HFFc6 (cell line): ENCODE measurements around the gene ADPRM. TPM values are rescaled to one million over a fixed set of nuclear protein-coding genes. Genes with fewer than 3 reads are reported as not detected.

ENCODE experiments used
- DNase-seq: peaks from one replicate; pipeline ENCODE4 v3.0.0-alpha.2; 2018
- H3K27ac Mint-ChIP-seq: 2 replicates; pipeline ENCODE4 v1.8.0; 2020; ENCODE audit warnings: mild to moderate bottlenecking, mixed read lengths
- H3K27me3 Mint-ChIP-seq: 2 replicates; pipeline ENCODE4 v1.8.0; 2021; ENCODE audit warnings: mild to moderate bottlenecking, moderate library complexity, mixed read lengths; ENCODE audit not compliant: insufficient read depth
- H3K36me3 Mint-ChIP-seq: 2 replicates; pipeline ENCODE4 v1.8.0; 2021; ENCODE audit warnings: low read depth, mixed read lengths
- H3K4me1 Mint-ChIP-seq: 2 replicates; pipeline ENCODE4 v1.8.0; 2020; ENCODE audit warnings: low read depth, mixed read lengths
- H3K4me3 Mint-ChIP-seq: 2 replicates; pipeline ENCODE4 v1.8.0; 2020; ENCODE audit warnings: mild to moderate bottlenecking, moderate library complexity, mixed read lengths
- H3K9me3 Mint-ChIP-seq: 2 replicates; pipeline ENCODE4 v1.8.0; 2020; ENCODE audit warnings: mild to moderate bottlenecking, mixed read lengths
- total RNA-seq, 6 experiments: library from RNA; stranded (reverse); fragmentation: NEBNext Ultra II Directional; extraction: Animal tissue kit (Norgen Biotek cat#: 25700); gene quantifications; 2 replicates in 1 of 6; 3 replicates in 5 of 6; pipeline ENCODE4 v1.2.3, GENCODE V29; 2021
- TF ChIP-seq, protein P1 (sequence below): fragments of 200-600 bp; sonication (generic); IDR thresholded peaks from 2 replicates; pipeline ENCODE4 v1.5.0; 2021; ENCODE audit warnings: antibody characterized with exemption, mild to moderate bottlenecking

The ADPRM gene
- total RNA-seq, 6 experiments from 2014 or later: 5.9 to 10.9 (median 7.1) TPM

DNA sequence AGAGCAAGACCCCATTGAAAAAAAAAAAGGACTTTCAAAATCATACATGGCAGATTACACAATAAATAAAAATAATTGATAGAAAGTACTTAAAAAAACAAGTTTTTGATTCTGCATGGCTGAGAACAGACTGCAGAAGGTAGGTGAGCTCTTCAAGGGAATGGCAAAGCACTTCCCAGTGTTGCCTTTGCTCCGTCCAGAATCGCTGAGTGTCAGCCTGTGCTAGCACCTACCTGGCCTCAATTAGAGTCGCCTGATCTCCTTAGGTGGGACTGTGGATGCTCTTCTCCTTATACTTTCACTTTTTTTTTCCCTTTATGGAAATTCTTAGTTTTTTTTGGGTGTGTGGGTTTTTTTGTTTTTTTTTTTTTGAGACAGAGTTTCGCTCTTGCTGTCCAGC lies 38.4 kb downstream of the ADPRM start:
- TF ChIP-seq, protein P1, sequence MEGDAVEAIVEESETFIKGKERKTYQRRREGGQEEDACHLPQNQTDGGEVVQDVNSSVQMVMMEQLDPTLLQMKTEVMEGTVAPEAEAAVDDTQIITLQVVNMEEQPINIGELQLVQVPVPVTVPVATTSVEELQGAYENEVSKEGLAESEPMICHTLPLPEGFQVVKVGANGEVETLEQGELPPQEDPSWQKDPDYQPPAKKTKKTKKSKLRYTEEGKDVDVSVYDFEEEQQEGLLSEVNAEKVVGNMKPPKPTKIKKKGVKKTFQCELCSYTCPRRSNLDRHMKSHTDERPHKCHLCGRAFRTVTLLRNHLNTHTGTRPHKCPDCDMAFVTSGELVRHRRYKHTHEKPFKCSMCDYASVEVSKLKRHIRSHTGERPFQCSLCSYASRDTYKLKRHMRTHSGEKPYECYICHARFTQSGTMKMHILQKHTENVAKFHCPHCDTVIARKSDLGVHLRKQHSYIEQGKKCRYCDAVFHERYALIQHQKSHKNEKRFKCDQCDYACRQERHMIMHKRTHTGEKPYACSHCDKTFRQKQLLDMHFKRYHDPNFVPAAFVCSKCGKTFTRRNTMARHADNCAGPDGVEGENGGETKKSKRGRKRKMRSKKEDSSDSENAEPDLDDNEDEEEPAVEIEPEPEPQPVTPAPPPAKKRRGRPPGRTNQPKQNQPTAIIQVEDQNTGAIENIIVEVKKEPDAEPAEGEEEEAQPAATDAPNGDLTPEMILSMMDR: no peak
- Mint-ChIP-seq H3K4me3 (no peak overlapping the region), H3K4me1 (peaks cover 13% of the 10 kb centered on the region), H3K27ac (no peak overlapping the region), H3K36me3 (no peaks in the 10 kb centered on the region), H3K27me3 (peaks cover 15% of the 10 kb centered on the region), H3K9me3 (no peaks in the 10 kb centered on the region)
- no peak for DNase-seq

DNA sequence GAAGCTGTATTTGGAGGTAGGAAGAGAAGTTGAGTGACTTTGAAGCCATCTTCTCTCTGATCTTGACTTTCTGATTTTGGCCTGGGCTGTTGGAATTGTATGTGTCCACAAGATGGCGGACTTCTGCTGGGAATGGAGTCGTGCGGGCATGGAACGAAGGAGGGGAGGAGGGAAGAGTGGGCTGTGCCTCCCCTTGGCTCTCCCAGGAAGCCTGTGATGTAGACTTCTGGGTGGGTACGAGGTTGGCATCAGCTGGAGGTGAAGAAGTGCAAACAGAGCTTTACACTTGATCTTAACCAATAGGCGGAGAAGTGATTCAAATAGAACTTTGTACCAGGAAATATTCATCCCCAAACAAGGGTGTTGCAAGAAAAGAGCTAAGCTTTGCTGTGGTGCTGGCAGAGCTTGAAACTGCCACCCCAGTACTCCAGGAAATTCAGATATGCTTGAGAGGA lies 39.8 kb downstream of the ADPRM start:
- peak; percentile 44 for DNase-seq
- Mint-ChIP-seq H3K9me3 (no peaks in the 10 kb centered on the region), H3K36me3 (no peaks in the 10 kb centered on the region), H3K27me3 (peaks cover 17% of the 10 kb centered on the region), H3K27ac (no peak overlapping the region), H3K4me1 (peaks cover 5% of the 10 kb centered on the region; the same call in 1 of the 2 replicates), H3K4me3 (no peak overlapping the region)
- TF ChIP-seq, protein P1: peak; percentile 87

DNA sequence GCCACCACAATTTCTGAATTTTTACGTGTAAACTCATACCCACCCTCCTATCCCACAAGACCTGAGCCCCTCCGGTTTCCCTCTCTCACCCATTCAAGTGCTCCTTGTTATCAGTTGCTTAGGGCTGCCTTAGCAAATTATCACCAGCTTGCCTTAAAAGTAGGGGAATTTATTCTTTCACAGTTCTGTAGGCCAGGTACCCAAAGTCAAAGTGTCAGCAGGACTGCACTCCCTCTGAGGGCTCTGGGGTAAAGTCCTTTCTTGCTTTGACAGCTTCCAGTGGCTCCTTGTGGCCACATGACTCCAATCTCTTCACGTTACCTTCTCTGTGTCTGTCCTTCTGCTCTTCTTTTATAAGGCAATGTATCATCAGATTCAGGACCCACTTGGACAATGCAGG lies 40.3 kb downstream of the ADPRM start:
- peaks cover 17% of the 10 kb centered on the region for H3K27me3 Mint-ChIP-seq
- H3K36me3 Mint-ChIP-seq: no peaks in the 10 kb centered on the region
- H3K4me1 Mint-ChIP-seq: peaks cover 5% of the 10 kb centered on the region; the same call in 1 of the 2 replicates
- no peak for DNase-seq
- no peaks in the 10 kb centered on the region for H3K9me3 Mint-ChIP-seq
- H3K27ac Mint-ChIP-seq: no peak overlapping the region
- no peak overlapping the region for H3K4me3 Mint-ChIP-seq
- TF ChIP-seq, protein P1: no peak

DNA sequence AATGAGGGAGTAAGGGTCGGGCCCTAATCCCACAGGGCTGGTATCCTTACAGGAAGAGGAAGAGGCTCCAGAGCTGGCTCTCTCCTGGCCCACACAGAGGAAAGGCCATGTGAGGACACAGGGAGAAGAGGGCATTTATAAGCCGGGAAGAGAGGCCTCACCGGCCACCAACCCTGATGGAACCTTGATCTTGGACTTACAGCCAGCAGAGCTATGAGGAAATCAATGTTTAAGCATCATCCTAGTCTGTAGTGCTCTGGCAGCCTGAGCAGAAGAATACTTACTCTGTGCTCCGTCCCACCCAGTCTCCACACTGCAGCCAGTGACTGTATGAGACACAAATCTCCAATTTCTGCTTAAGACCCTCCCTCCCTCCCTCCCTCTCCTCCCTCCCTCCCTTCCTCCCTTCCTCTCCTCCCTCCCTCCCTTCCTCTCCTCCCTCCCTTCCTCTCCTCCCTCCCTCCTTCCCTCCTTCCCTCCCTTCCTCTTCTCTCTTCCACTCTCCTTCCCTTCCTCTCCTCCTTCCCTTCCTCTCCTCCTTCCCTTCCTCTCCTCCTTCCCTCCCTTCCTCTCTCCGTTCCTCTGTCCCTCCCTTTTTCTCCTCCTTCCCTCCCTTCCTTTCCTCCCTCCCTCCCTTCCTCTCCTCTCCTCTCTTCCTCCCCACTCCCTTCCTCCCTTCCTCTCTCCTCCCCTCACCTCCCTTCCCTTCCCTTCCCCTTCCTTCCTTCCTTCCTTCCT lies 41.3 kb downstream of the ADPRM start:
- DNase-seq: no peak

DNA sequence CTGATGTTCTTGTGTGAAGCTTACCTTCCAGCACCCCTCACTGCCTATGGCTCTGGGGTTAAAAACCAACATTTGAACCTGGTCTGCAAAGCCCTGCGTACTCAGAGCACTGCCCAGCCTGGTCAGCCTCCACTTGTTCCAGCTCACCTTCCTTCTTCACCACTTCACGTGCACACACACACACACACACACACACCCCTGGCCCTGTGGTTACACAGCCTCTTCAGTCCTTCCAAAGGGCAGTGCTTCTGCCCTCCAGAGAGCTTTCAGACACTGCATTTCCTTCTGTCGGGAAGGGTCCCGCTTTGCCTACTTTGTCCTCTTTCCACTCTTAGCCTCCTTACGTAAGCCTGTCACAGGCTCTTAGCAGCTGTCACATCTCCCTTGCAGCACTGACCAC lies 42.0 kb downstream of the ADPRM start:
- no peaks in the 10 kb centered on the region for H3K36me3 Mint-ChIP-seq

More for the DNA sequence above, 41.3 kb downstream of the ADPRM start:
- Mint-ChIP-seq H3K4me1 (peaks cover 5% of the 10 kb centered on the region; the same call in 1 of the 2 replicates), H3K27me3 (peaks cover 13% of the 10 kb centered on the region), H3K4me3 (no peak overlapping the region), H3K9me3 (no peaks in the 10 kb centered on the region), H3K36me3 (no peaks in the 10 kb centered on the region), H3K27ac (no peak overlapping the region)
- TF ChIP-seq, protein P1: no peak

More for the DNA sequence above, 42.0 kb downstream of the ADPRM start:
- no peak for DNase-seq
- Mint-ChIP-seq H3K27ac (no peak overlapping the region), H3K9me3 (no peaks in the 10 kb centered on the region), H3K4me3 (no peak overlapping the region), H3K4me1 (peaks cover 5% of the 10 kb centered on the region; the same call in 1 of the 2 replicates), H3K27me3 (peaks cover 10% of the 10 kb centered on the region)
- TF ChIP-seq, protein P1: no peak
